Choroid plexus epithelial cell (primary cell): Measurements from ENCODE around the gene SCNN1A.

Experiments used
- DNase-seq: peaks from one replicate; pipeline ENCODE4 v3.0.0-alpha.2; 2010; ENCODE audit warnings: low read depth
- H3K4me3 ChIP-seq: 2 replicates; pipeline ENCODE4 v1.5.1; 2011; ENCODE audit warnings: low read depth, mild to moderate bottlenecking, control low read depth, low read length, moderate library complexity
- CTCF ChIP-seq: conservative IDR thresholded peaks from 2 replicates; pipeline ENCODE4 v1.5.1; 2011; ENCODE audit warnings: low read depth, mild to moderate bottlenecking, control low read depth, inconsistent platforms, low read length, moderate library complexity

SCNN1A gene

GRCh38 chr12:6330999-6331714, 44.2 kb downstream of the SCNN1A start:
- no peak for DNase-seq
- no peak for TF ChIP-seq CTCF

GRCh38 chr12:6330192-6330591, 45.2 kb downstream of the SCNN1A start:
- no peak for DNase-seq
- H3K4me3 ChIP-seq: no peak overlapping the region
- TF ChIP-seq CTCF: no peak

More at GRCh38 chr12:6330999-6331714, 44.2 kb downstream of the SCNN1A start:
- H3K4me3 ChIP-seq: no peak overlapping the region

- no peak for TF ChIP-seq CTCF
- H3K4me3 ChIP-seq: no peak overlapping the region
- DNase-seq: no peak
These were observed 45.7 kb downstream of the SCNN1A start for GRCh38 chr12:6329703-6330064.

GRCh38 chr12:6328945-6329702, 46.2 kb downstream of the SCNN1A start:
- TF ChIP-seq CTCF: no peak
- H3K4me3 ChIP-seq: no peak overlapping the region
- no peak for DNase-seq

- no peak overlapping the region for H3K4me3 ChIP-seq
- no peak for TF ChIP-seq CTCF
- no peak for DNase-seq
These were observed 47.2 kb downstream of the SCNN1A start for GRCh38 chr12:6328045-6328779.

- no peak for TF ChIP-seq CTCF
- H3K4me3 ChIP-seq: no peak overlapping the region
- no peak for DNase-seq
These were observed 47.9 kb downstream of the SCNN1A start for GRCh38 chr12:6327229-6328041.
